Loucy (cell line): ENCODE results near the gene PRR12.

ENCODE experiments used
- CTCF ChIP-seq: fragments of 200-600 bp; sonication (generic); conservative IDR thresholded peaks from 2 replicates; pipeline ENCODE4 v1.5.1; 2014; ENCODE audit warnings: mild to moderate bottlenecking, antibody characterized with exemption, low read length
- EZH2phosphoT487 ChIP-seq: fragments of 200-600 bp; IDR thresholded peaks from 2 replicates; pipeline ENCODE4 v1.6.1; 2018; ENCODE audit warnings: antibody characterized with exemption, mild to moderate bottlenecking, moderate library complexity, borderline replicate concordance

- TF ChIP-seq CTCF (no peak), EZH2phosphoT487 (no peak)
Observed at GRCh38 chr19:49657493-49658138, 66.6 kb downstream of the PRR12 start.
